ENCODE results near the gene FAM98C. TPM values are rescaled to one million over a fixed set of nuclear protein-coding genes. Genes with fewer than 3 reads are reported as not detected.

The FAM98C gene
- polyA plus RNA-seq, 1 donor (not counting 4 experiments of a cell fraction or from before 2014, with no cell fraction given) = 5.8 TPM

GRCh38 chr19:38381138-38381537 is 21.8 kb upstream of the FAM98C start:
- Histone ChIP-seq H4K20me1 (ENCODE audit: control insufficient read depth, extremely low read depth, insufficient read depth, low read length) (peaks cover 14% of the 10 kb centered on the region), H3K79me2 (ENCODE audit: control insufficient read depth, insufficient read depth, low read length) (peaks cover 26% of the 10 kb centered on the region), H3K4me3 (ENCODE audit: control insufficient read depth in 2 of 3, extremely low read depth in 1 of 3, insufficient read depth in 2 of 3, low read depth in 1 of 3, low read length in 3 of 3) (no peak overlapping the region), H3K9me3 (ENCODE audit: control insufficient read depth, low read depth, low read length) (no peaks in the 10 kb centered on the region), H3K4me1 (ENCODE audit: control insufficient read depth, extremely low read depth, insufficient read depth, low read length) (peaks cover 16% of the 10 kb centered on the region), H3K9me1 (ENCODE audit: control insufficient read depth, extremely low read depth, insufficient read depth, low read length) (peaks cover 12% of the 10 kb centered on the region), H3K27ac (ENCODE audit: control insufficient read depth, insufficient read depth, low read length) (no peak overlapping the region), H2AFZ (ENCODE audit: control insufficient read depth, low read length) (no peak overlapping the region), H3K4me2 (ENCODE audit: control insufficient read depth, extremely low read depth, insufficient read depth, low read depth, low read length) (no peak overlapping the region), H3K27me3 (ENCODE audit: control insufficient read depth, extremely low read depth, insufficient read depth, low read length) (no peaks in the 10 kb centered on the region), H3K9ac (ENCODE audit: control insufficient read depth, extremely low read depth, insufficient read depth, low read length) (no peak overlapping the region), H3K36me3 (ENCODE audit: control insufficient read depth in 2 of 2, extremely low read depth in 1 of 2, insufficient read depth in 2 of 2, low read length in 2 of 2) (peaks cover 31 to 55% of the 10 kb centered on the region in 2 experiments)
- FAIRE-seq (no peak), DNase-seq (ENCODE audit: low read depth, low spot score) (no peak)
- dilution Hi-C loops (cut with MboI; ENCODE audit: extremely low pct_ligation_motif_present, low sequenced_read_pairs) = no loop called here
- TF ChIP-seq EZH2 (IDR thresholded peaks at IDR 0.05; ENCODE audit: low read length) = no peak
- TF ChIP-seq CTCF (optimal IDR thresholded peaks at IDR 0.05 in 1 of 3, IDR thresholded peaks at IDR 0.05 in 1 of 3, conservative IDR thresholded peaks at IDR 0.05 in 1 of 3; ENCODE audit: extremely low read depth in 1 of 3, insufficient read depth in 2 of 3, low read length in 3 of 3) = no peak

DNA sequence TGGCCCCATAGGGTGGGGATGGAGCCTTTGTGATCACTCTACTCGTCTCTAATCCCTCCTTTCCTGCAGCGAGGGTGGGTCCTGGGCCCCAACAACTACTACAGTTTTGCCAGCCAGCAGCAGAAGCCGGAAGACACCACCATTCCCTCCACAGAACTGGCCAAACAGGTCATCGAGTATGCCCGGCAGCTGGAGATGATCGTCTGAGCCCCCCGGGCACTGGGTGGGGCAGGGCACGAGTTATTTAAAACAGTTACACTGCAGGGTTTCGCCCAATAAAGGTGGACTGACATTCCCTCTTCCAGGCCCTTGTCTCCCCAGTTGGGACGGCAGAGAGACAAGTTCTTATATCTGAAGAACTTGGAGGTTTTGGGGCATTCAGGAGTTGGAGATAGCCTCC is 19.7 kb upstream of the FAM98C start:
- Histone ChIP-seq H3K27ac (ENCODE audit: control insufficient read depth, insufficient read depth, low read length) (no peak overlapping the region), H4K20me1 (ENCODE audit: control insufficient read depth, extremely low read depth, insufficient read depth, low read length) (peaks cover 14% of the 10 kb centered on the region), H3K4me1 (ENCODE audit: control insufficient read depth, extremely low read depth, insufficient read depth, low read length) (peaks cover 16% of the 10 kb centered on the region), H3K36me3 (ENCODE audit: control insufficient read depth in 2 of 2, extremely low read depth in 1 of 2, insufficient read depth in 2 of 2, low read length in 2 of 2) (peaks cover 24 to 46% of the 10 kb centered on the region in 2 experiments), H3K4me3 (ENCODE audit: control insufficient read depth in 2 of 3, extremely low read depth in 1 of 3, insufficient read depth in 2 of 3, low read depth in 1 of 3, low read length in 3 of 3) (no peak overlapping the region), H3K9me1 (ENCODE audit: control insufficient read depth, extremely low read depth, insufficient read depth, low read length) (peaks cover 3% of the 10 kb centered on the region), H3K4me2 (ENCODE audit: control insufficient read depth, extremely low read depth, insufficient read depth, low read depth, low read length) (no peak overlapping the region), H2AFZ (ENCODE audit: control insufficient read depth, low read length) (no peak overlapping the region), H3K27me3 (ENCODE audit: control insufficient read depth, extremely low read depth, insufficient read depth, low read length) (no peaks in the 10 kb centered on the region), H3K9me3 (ENCODE audit: control insufficient read depth, low read depth, low read length) (no peaks in the 10 kb centered on the region), H3K79me2 (ENCODE audit: control insufficient read depth, insufficient read depth, low read length) (peaks cover 8% of the 10 kb centered on the region), H3K9ac (ENCODE audit: control insufficient read depth, extremely low read depth, insufficient read depth, low read length) (no peak overlapping the region)
- dilution Hi-C loops (cut with MboI; ENCODE audit: extremely low pct_ligation_motif_present, low sequenced_read_pairs) = no loop called here
- DNase-seq (ENCODE audit: low read depth, low spot score) = no peak
- TF ChIP-seq CTCF (optimal IDR thresholded peaks at IDR 0.05 in 1 of 3, IDR thresholded peaks at IDR 0.05 in 1 of 3, conservative IDR thresholded peaks at IDR 0.05 in 1 of 3; ENCODE audit: extremely low read depth in 1 of 3, insufficient read depth in 2 of 3, low read length in 3 of 3) = no peak
- no peak for TF ChIP-seq EZH2 (IDR thresholded peaks at IDR 0.05; ENCODE audit: low read length)
- no peak for FAIRE-seq

Measured in keratinocyte (primary cell).